Left ventricle myocardium inferior (tissue), 1 donor: Measurements from ENCODE around the gene THSD4. TPM values are rescaled to one million over a fixed set of nuclear protein-coding genes. Genes with fewer than 3 reads are reported as not detected.

ENCODE experiments used
- DNase-seq: peaks from one replicate; pipeline ENCODE4 v3.0.0-alpha.2; 2020
- H3K27ac ChIP-seq: fragments of 200-600 bp; replicated peaks from 2 replicates; pipeline ENCODE4 v1.8.0; 2021
- H3K27me3 ChIP-seq: fragments of 200-600 bp; 2 replicates; pipeline ENCODE4 v1.8.0; 2021; ENCODE audit warnings: low read depth
- H3K36me3 ChIP-seq: fragments of 200-600 bp; 2 replicates; pipeline ENCODE4 v1.8.0; 2021
- H3K4me1 ChIP-seq: fragments of 200-600 bp; 2 replicates; pipeline ENCODE4 v1.8.0; 2021
- H3K4me3 ChIP-seq: fragments of 200-600 bp; 2 replicates; pipeline ENCODE4 v1.8.0; 2021; ENCODE audit warnings: mild to moderate bottlenecking, moderate library complexity
- H3K9me3 ChIP-seq: fragments of 200-600 bp; replicated peaks from 2 replicates; pipeline ENCODE4 v1.8.0; 2021
- CTCF ChIP-seq: fragments of 200-600 bp; IDR thresholded peaks from 2 replicates; pipeline ENCODE4 v1.8.0; 2021; ENCODE audit warnings: antibody characterized with exemption, mild to moderate bottlenecking, borderline replicate concordance
- intact Hi-C: fragments of 100-400 bp; cut with micrococcal nuclease; formaldehyde crosslinking; loops from one replicate; pipeline ENCODE4 v1.11.0; 2022
- total RNA-seq: library from RNA; stranded (reverse); fragmentation: NEBNext Ultra II Directional; extraction: Animal tissue kit (Norgen Biotek cat#: 25700); gene quantifications from one replicate; pipeline ENCODE4 v1.2.1, GENCODE V29; 2021
- donor health status: DM: no; HTN: yes; CAD: no; lungs with severe emphysema.

THSD4 gene
- total RNA-seq, 1 donor from 2014 or later: 95.8 TPM

- TF ChIP-seq CTCF: no peak
- Histone ChIP-seq H3K27me3 (no peaks in the 10 kb centered on the region), H3K27ac (peak overlapping the region; percentile 26), H3K9me3 (no peaks in the 10 kb centered on the region), H3K4me3 (no peak overlapping the region), H3K36me3 (no peaks in the 10 kb centered on the region), H3K4me1 (peaks cover 40% of the 10 kb centered on the region)
- no peak for DNase-seq
- intact Hi-C loops: no loop called here
These were observed 104.4 kb downstream of the THSD4 start for GRCh38 chr15:71219645-71220044.

GRCh38 chr15:71220828-71221227 is 105.6 kb downstream of the THSD4 start:
- H3K36me3 ChIP-seq: no peaks in the 10 kb centered on the region
- intact Hi-C loops: no loop called here
- H3K4me1 ChIP-seq: peaks cover 47% of the 10 kb centered on the region
- TF ChIP-seq CTCF: no peak
- no peaks in the 10 kb centered on the region for H3K27me3 ChIP-seq
- H3K27ac ChIP-seq: no peak overlapping the region
- no peaks in the 10 kb centered on the region for H3K9me3 ChIP-seq
- no peak for DNase-seq
- no peak overlapping the region for H3K4me3 ChIP-seq

GRCh38 chr15:71221417-71221816 is 106.1 kb downstream of the THSD4 start:
- Histone ChIP-seq H3K27ac (no peak overlapping the region), H3K27me3 (no peaks in the 10 kb centered on the region), H3K4me3 (no peak overlapping the region), H3K4me1 (peaks cover 47% of the 10 kb centered on the region), H3K9me3 (no peaks in the 10 kb centered on the region), H3K36me3 (no peaks in the 10 kb centered on the region)
- no peak for DNase-seq
- no peak for TF ChIP-seq CTCF
- intact Hi-C loops: no loop called here

- no peak for DNase-seq
- TF ChIP-seq CTCF: no peak
- Histone ChIP-seq H3K27ac (peak overlapping the region; percentile 37), H3K4me1 (peaks cover 50% of the 10 kb centered on the region), H3K4me3 (no peak overlapping the region), H3K9me3 (no peaks in the 10 kb centered on the region), H3K36me3 (no peaks in the 10 kb centered on the region), H3K27me3 (no peaks in the 10 kb centered on the region)
- intact Hi-C loops: no loop called here
These were observed 108.2 kb downstream of the THSD4 start for GRCh38 chr15:71223516-71223915.

- no peak for TF ChIP-seq CTCF
- Histone ChIP-seq H3K27me3 (no peaks in the 10 kb centered on the region), H3K4me3 (no peak overlapping the region), H3K27ac (peak overlapping the region; percentile 37), H3K9me3 (no peaks in the 10 kb centered on the region), H3K4me1 (peaks cover 47% of the 10 kb centered on the region), H3K36me3 (no peaks in the 10 kb centered on the region)
- intact Hi-C loops: no loop called here
- no peak for DNase-seq
These were observed 108.8 kb downstream of the THSD4 start for GRCh38 chr15:71224024-71224423.

GRCh38 chr15:71225851-71226250 is 110.6 kb downstream of the THSD4 start:
- intact Hi-C loops: no loop called here
- H3K4me1 ChIP-seq: peaks cover 43% of the 10 kb centered on the region

More at GRCh38 chr15:71225851-71226250, 110.6 kb downstream of the THSD4 start:
- DNase-seq: no peak
- TF ChIP-seq CTCF: no peak
- Histone ChIP-seq H3K27me3 (no peaks in the 10 kb centered on the region), H3K27ac (peak overlapping the region; percentile 11), H3K4me3 (no peak overlapping the region), H3K9me3 (no peaks in the 10 kb centered on the region), H3K36me3 (no peaks in the 10 kb centered on the region)
